Liver (tissue), 9 donors: ENCODE measurements around the gene FECH. TPM values are rescaled to one million over a fixed set of nuclear protein-coding genes. Genes with fewer than 3 reads are reported as not detected.

Source experiments
- DNase-seq: peaks from one replicate; pipeline ENCODE4 v3.0.0-alpha.2; 2017; ENCODE audit warnings: low spot score
- H3K27ac ChIP-seq, 2 donors: one replicate each; pipeline ENCODE4 v1.7.0; 2013; ENCODE audit warnings: inconsistent platforms in 2 of 2, low read length in 2 of 2, control low read depth in 1 of 2, low read depth in 1 of 2, mild to moderate bottlenecking in 1 of 2
- H3K27me3 ChIP-seq, 4 donors: one replicate each; pipeline versions ENCODE4 v1.6.1 to v1.7.0; 2013; ENCODE audit warnings: low read length in 3 of 4, inconsistent platforms in 1 of 4, mild to moderate bottlenecking in 1 of 4, moderate library complexity in 1 of 4; ENCODE audit not compliant: control insufficient read depth in 4 of 4, insufficient read depth in 4 of 4
- H3K36me3 ChIP-seq, 4 donors: one replicate each; pipeline versions ENCODE4 v1.6.1 to v1.7.0; 2013; ENCODE audit warnings: low read length in 3 of 4, mild to moderate bottlenecking in 3 of 4, low read depth in 1 of 4, moderate library complexity in 1 of 4; ENCODE audit not compliant: control insufficient read depth in 4 of 4, insufficient read depth in 3 of 4
- H3K4me1 ChIP-seq, 4 donors: one replicate each; pipeline versions ENCODE4 v1.6.1 to v1.7.0; 2013; ENCODE audit warnings: low read length in 3 of 4, mild to moderate bottlenecking in 3 of 4, moderate library complexity in 1 of 4; ENCODE audit not compliant: control insufficient read depth in 4 of 4, insufficient read depth in 4 of 4
- H3K4me3 ChIP-seq, 3 donors: one replicate each; pipeline versions ENCODE4 v1.6.1 to v1.7.0; 2013; ENCODE audit warnings: low read length in 3 of 3, control low read depth in 1 of 3, low read depth in 1 of 3, mild to moderate bottlenecking in 1 of 3
- H3K9ac ChIP-seq, 2 donors: one replicate each; pipeline ENCODE4 v1.7.0; 2013; ENCODE audit warnings: low read length in 2 of 2, mild to moderate bottlenecking in 2 of 2, moderate library complexity in 2 of 2, control low read depth in 1 of 2, low read depth in 1 of 2
- H3K9me3 ChIP-seq, 4 donors: one replicate each; pipeline versions ENCODE4 v1.6.1 to v1.7.0; 2013; ENCODE audit warnings: low read length in 3 of 4; ENCODE audit not compliant: control insufficient read depth in 4 of 4
- EGR1 ChIP-seq, 2 donors: IDR thresholded peaks; 2 replicates each; pipeline ENCODE4 v1.6.1; 2016 to 2018; ENCODE audit warnings: antibody characterized with exemption in 2 of 2, low read depth in 2 of 2
- FOXA1 ChIP-seq: IDR thresholded peaks from 2 replicates; pipeline ENCODE4 v1.6.1; 2016; ENCODE audit warnings: antibody characterized with exemption
- FOXA2 ChIP-seq: IDR thresholded peaks from 2 replicates; pipeline ENCODE4 v1.6.1; 2016; ENCODE audit warnings: antibody characterized with exemption
- GABPA ChIP-seq, 2 donors: IDR thresholded peaks in 1 of 2; conservative IDR thresholded peaks in 1 of 2; 2 replicates each; pipeline ENCODE4 v1.6.1; 2016; ENCODE audit warnings: antibody characterized with exemption in 2 of 2, mild to moderate bottlenecking in 1 of 2, moderate library complexity in 1 of 2
- HNF4A ChIP-seq, 2 donors: conservative IDR thresholded peaks; 2 replicates each; pipeline ENCODE4 v1.6.1; 2016; ENCODE audit warnings: antibody characterized with exemption in 2 of 2, mild to moderate bottlenecking in 2 of 2
- JUND ChIP-seq, 2 donors: IDR thresholded peaks; 2 replicates each; pipeline ENCODE4 v1.6.1; 2016; ENCODE audit warnings: antibody characterized with exemption in 2 of 2
- NR2F2 ChIP-seq: IDR thresholded peaks from 2 replicates; pipeline ENCODE4 v1.6.1; 2016; ENCODE audit warnings: antibody characterized with exemption
- RXRA ChIP-seq, 2 donors: IDR thresholded peaks; 2 replicates each; pipeline ENCODE4 v1.6.1; 2017 to 2018; ENCODE audit warnings: antibody characterized with exemption in 2 of 2, mild to moderate bottlenecking in 1 of 2
- TAF1 ChIP-seq: conservative IDR thresholded peaks from 2 replicates; pipeline ENCODE4 v1.6.1; 2016; ENCODE audit warnings: antibody characterized with exemption, mild to moderate bottlenecking
- WGBS: extraction: QIAGEN DNeasy Blood & Tissue Kit; methylation state at CpG from one replicate; pipeline ENCODE4 v1.1.7; 2013; 5-methylcytosine and 5-hydroxymethylcytosine counted together
- polyA plus RNA-seq, 2 donors: library from polyadenylated mRNA; stranded (reverse) in 1 of 2; unstranded in 1 of 2; fragments of 200-250 nt in 1 of 2; fragments of >200 nt in 1 of 2; fragmentation: Nextera tagmentation in 1 of 2; extraction: Ambion mirVana in 1 of 2; gene quantifications; one replicate each; pipeline versions ENCODE4 v1.2.1 to v1.2.3, GENCODE V29; 2013 to 2015
- total RNA-seq, 2 donors: library from RNA; depleted of rRNA; stranded (reverse); fragments of >200 nt; gene quantifications; one replicate each; pipeline ENCODE4 v1.2.3, GENCODE V29; 2014
- TF ChIP-seq, protein P1 (sequence below): fragments of 150-350 bp; IDR thresholded peaks from 2 replicates; pipeline ENCODE4 v1.5.1; 2017; ENCODE audit warnings: improper control_type of control experiment, low read depth, low read length; ENCODE audit not compliant: missing input control
- TF ChIP-seq, protein P2 (sequence below): IDR thresholded peaks from 2 replicates; pipeline ENCODE4 v1.6.1; 2016; ENCODE audit warnings: antibody characterized with exemption, mild to moderate bottlenecking
- donor health status: healthy.
- donor health status: healthy.
- donor health status: healthy.
- donor health status: healthy.
- donor health status: healthy.

The FECH gene
- total and polyA plus RNA-seq, 4 donors, result 13.8 to 1,262 (median 42.1) TPM

DNA sequence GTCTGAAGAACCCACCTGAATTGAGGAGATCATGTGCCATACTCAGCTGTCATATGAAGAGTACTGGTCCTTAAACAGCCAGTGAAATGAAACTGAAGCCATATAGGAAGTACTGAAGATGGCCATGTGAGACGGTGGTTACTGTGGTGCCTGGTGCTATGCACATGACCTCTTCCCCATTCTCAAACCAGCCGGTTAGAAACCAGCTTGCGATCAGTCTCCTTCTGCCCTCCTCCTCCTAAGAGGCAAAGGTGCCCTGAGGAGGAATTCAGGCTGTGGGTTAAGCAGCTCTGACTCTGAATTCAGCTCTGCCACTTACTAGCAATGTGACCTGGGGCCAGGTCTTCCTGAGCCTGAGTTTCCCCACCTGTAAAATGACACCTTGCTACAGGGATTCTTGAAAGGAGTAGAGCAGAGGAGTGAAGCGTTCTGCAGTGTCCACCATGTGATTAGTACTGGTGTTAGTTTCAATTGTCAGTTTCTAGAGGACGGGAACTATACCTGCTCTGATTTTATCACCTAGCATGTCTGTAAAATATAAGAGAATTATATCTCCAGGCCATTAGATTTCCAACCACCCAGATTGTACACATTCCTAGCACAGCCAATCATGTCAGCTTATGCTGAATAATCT is 5.1 kb downstream of the FECH start (continued):
- TF ChIP-seq FOXA2 (no peak), TAF1 (no peak)

DNA sequence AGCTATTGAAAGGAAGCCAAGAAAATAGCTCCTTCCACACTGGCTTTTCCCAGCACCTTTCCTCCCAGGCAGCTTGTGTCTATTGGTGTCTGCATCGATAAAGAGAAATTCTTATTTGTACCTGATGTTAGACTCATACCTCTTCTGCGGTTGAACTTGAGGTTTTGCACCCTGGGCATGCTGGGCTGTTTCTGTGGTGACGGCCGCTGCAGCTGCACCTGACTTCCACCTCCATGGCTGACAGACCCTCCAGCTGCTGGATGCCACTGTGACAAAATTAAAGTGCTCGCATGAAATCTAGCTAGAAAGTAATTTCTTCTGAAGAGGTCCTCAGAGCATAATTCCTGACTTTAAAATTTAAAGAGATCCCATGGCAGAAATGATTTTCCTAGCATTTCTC is 6.6 kb downstream of the FECH start:
- Histone ChIP-seq H3K4me3 (no peak overlapping the region), H3K9me3 (no peaks in the 10 kb centered on the region), H3K9ac (no peak overlapping the region), H3K36me3 (peaks cover 6 to 24% (median 9%) of the 10 kb centered on the region in 4 donors), H3K27me3 (no peaks in the 10 kb centered on the region), H3K4me1 (no peaks in the 10 kb centered on the region), H3K27ac (no peak overlapping the region)
- 83% methylated on average over 5 of the region's 5 CpGs for WGBS
- TF ChIP-seq NR2F2 (no peak), FOXA2 (no peak), JUND (IDR thresholded peaks at IDR 0.05) (no peak), GABPA (IDR thresholded peaks at IDR 0.05 in 1 of 2, conservative IDR thresholded peaks at IDR 0.05 in 1 of 2) (no peak), EGR1 (IDR thresholded peaks at IDR 0.05; ENCODE audit: low read depth in 2 of 2) (no peak), RXRA (IDR thresholded peaks at IDR 0.05) (no peak), HNF4A (conservative IDR thresholded peaks at IDR 0.05) (no peak), FOXA1 (no peak)
- TF ChIP-seq, protein P1, sequence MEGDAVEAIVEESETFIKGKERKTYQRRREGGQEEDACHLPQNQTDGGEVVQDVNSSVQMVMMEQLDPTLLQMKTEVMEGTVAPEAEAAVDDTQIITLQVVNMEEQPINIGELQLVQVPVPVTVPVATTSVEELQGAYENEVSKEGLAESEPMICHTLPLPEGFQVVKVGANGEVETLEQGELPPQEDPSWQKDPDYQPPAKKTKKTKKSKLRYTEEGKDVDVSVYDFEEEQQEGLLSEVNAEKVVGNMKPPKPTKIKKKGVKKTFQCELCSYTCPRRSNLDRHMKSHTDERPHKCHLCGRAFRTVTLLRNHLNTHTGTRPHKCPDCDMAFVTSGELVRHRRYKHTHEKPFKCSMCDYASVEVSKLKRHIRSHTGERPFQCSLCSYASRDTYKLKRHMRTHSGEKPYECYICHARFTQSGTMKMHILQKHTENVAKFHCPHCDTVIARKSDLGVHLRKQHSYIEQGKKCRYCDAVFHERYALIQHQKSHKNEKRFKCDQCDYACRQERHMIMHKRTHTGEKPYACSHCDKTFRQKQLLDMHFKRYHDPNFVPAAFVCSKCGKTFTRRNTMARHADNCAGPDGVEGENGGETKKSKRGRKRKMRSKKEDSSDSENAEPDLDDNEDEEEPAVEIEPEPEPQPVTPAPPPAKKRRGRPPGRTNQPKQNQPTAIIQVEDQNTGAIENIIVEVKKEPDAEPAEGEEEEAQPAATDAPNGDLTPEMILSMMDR, result no peak
- TF ChIP-seq, protein P2, sequence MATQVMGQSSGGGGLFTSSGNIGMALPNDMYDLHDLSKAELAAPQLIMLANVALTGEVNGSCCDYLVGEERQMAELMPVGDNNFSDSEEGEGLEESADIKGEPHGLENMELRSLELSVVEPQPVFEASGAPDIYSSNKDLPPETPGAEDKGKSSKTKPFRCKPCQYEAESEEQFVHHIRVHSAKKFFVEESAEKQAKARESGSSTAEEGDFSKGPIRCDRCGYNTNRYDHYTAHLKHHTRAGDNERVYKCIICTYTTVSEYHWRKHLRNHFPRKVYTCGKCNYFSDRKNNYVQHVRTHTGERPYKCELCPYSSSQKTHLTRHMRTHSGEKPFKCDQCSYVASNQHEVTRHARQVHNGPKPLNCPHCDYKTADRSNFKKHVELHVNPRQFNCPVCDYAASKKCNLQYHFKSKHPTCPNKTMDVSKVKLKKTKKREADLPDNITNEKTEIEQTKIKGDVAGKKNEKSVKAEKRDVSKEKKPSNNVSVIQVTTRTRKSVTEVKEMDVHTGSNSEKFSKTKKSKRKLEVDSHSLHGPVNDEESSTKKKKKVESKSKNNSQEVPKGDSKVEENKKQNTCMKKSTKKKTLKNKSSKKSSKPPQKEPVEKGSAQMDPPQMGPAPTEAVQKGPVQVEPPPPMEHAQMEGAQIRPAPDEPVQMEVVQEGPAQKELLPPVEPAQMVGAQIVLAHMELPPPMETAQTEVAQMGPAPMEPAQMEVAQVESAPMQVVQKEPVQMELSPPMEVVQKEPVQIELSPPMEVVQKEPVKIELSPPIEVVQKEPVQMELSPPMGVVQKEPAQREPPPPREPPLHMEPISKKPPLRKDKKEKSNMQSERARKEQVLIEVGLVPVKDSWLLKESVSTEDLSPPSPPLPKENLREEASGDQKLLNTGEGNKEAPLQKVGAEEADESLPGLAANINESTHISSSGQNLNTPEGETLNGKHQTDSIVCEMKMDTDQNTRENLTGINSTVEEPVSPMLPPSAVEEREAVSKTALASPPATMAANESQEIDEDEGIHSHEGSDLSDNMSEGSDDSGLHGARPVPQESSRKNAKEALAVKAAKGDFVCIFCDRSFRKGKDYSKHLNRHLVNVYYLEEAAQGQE, result no peak
- no peak for DNase-seq

DNA sequence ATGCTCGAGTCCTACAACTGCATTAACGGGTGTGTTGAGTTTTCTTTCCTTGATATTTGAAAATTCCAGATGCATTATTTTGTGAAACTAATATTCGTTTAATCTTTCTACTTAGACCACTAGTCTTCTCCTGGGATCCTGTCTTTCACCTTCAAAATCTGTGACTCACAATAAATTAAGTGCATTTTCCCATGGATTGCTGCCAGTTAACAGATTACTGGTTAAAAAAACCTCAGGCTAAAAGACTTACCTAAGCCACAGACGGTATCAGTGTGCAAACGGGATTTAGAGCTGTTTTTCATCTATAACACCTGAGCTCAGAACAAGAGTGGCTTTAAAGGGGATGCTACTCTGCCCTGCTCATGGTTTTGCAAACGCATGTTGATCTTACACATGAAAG is 10.2 kb downstream of the FECH start:
- no peak for TF ChIP-seq TAF1
- no peak for TF ChIP-seq HNF4A (conservative IDR thresholded peaks at IDR 0.05)
- WGBS, result 92% methylated on average over 6 of the region's 6 CpGs
- no peak overlapping the region for H3K27ac ChIP-seq
- H3K4me1 ChIP-seq, result no peaks in the 10 kb centered on the region
- H3K36me3 ChIP-seq, result peaks cover 12 to 33% (median 17%) of the 10 kb centered on the region in 4 donors
- H3K27me3 ChIP-seq, result no peaks in the 10 kb centered on the region
- no peak overlapping the region for H3K9ac ChIP-seq
- DNase-seq, result no peak
- H3K9me3 ChIP-seq, result no peaks in the 10 kb centered on the region
- H3K4me3 ChIP-seq, result no peak overlapping the region
